Adrenal gland (tissue), 12 donors: ENCODE measurements around the gene HBD. TPM values are rescaled to one million over a fixed set of nuclear protein-coding genes. Genes with fewer than 3 reads are reported as not detected.

Experiments
- DNase-seq, 7 donors: peaks; one replicate each; pipeline ENCODE4 v3.0.0-alpha.2; 2019 to 2020
- H3K27ac ChIP-seq, 5 donors: fragments of 200-600 bp; sonication (generic) in 4 of 5; 1 replicate in 3 of 5; 2 replicates in 2 of 5; pipeline versions ENCODE4 v1.5.1 to v1.8.0; 2016 to 2020; ENCODE audit warnings: mild to moderate bottlenecking in 1 of 5
- H3K27me3 ChIP-seq: fragments of 200-600 bp; 2 replicates; pipeline ENCODE4 v1.8.0; 2021
- H3K36me3 ChIP-seq, 2 donors: fragments of 200-600 bp; replicated peaks in 1 of 2; 1 replicate in 1 of 2; 2 replicates in 1 of 2; pipeline versions ENCODE4 v1.5.1 to v1.8.0; 2018 to 2022
- H3K4me1 ChIP-seq, 2 donors: fragments of 200-600 bp; replicated peaks in 1 of 2; 1 replicate in 1 of 2; 2 replicates in 1 of 2; pipeline versions ENCODE4 v1.5.1 to v1.8.0; 2018 to 2021
- H3K4me3 ChIP-seq, 4 donors: fragments of 200-600 bp; sonication (generic) in 3 of 4; one replicate each; pipeline ENCODE4 v1.5.1; 2016 to 2018
- H3K9me3 ChIP-seq, 3 donors: fragments of 200-600 bp; sonication (generic) in 1 of 3; replicated peaks in 1 of 3; 1 replicate in 2 of 3; 2 replicates in 1 of 3; pipeline versions ENCODE4 v1.5.1 to v1.8.0; 2016 to 2021
- POLR2A ChIP-seq, 2 donors: fragments of 450-650 bp; IDR thresholded peaks; one replicate each; pipeline ENCODE4 v1.6.1; 2017; ENCODE audit warnings: antibody characterized with exemption in 2 of 2, mild to moderate bottlenecking in 2 of 2, moderate library complexity in 1 of 2
- WGBS, 4 donors: extraction: QIAGEN DNeasy Blood & Tissue Kit in 2 of 4; methylation state at CpG; one replicate each; pipeline versions ENCODE4 v1.1.5 to v1.1.7; 2013 to 2017; 5-methylcytosine and 5-hydroxymethylcytosine counted together
- intact Hi-C, 2 donors: fragments of 100-400 bp; cut with DNase I; formaldehyde crosslinking; loops; one replicate each; pipeline versions ENCODE4 v1.14.1 to v1.15.0; 2022 to 2023
- polyA plus RNA-seq, 3 donors: library from polyadenylated mRNA; stranded (reverse); fragments of 200-250 nt in 2 of 3; fragments of 350-450 nt in 1 of 3; fragmentation: Illumina TruSeq in 1 of 3; extraction: RNeasy Lipid Tissue Mini Kit (QIAGEN cat#74804) in 1 of 3; gene quantifications; one replicate each; pipeline ENCODE4 v1.2.3, GENCODE V29; 2013 to 2014
- total RNA-seq, 9 donors: library from RNA; depleted of rRNA in 4 of 9; stranded (reverse); fragments of >200 nt in 4 of 9; fragments of 120-200 nt in 1 of 9; fragmentation: NEBNext Ultra II Directional in 1 of 9; extraction: Animal tissue kit (Norgen Biotek cat#: 25700) in 1 of 9; gene quantifications; one replicate each; pipeline versions ENCODE4 v1.1.0 to v1.2.4, GENCODE V29; 2013 to 2023
- TF ChIP-seq, protein P1 (sequence below), 6 experiments: fragments of 450-650 bp in 4 of 6; fragments of 200-600 bp in 2 of 6; sonication (generic) in 1 of 6; IDR thresholded peaks; 1 replicate in 5 of 6; 2 replicates in 1 of 6; pipeline versions ENCODE4 v1.5.1 to v1.8.0; 2016 to 2021; ENCODE audit warnings: antibody characterized with exemption in 6 of 6, mild to moderate bottlenecking in 2 of 6, moderate library complexity in 1 of 6
- donor health status: healthy with polysubstance abuse.
- donor health status: Bipolar disorder and iron deficiency.
- donor health status: DM: yes; HTN: yes; CAD: no.
- donor health status: DM: no; HTN: no; CAD: no.
- donor health status: DM: no; HTN: no; CAD: no.
- donor health status: DM: yes; HTN: yes; CAD: no.

The HBD gene
- total and polyA plus RNA-seq, 12 donors = 0.53 to 2.1 (median 0.83) TPM; not detected in 9

DNA sequence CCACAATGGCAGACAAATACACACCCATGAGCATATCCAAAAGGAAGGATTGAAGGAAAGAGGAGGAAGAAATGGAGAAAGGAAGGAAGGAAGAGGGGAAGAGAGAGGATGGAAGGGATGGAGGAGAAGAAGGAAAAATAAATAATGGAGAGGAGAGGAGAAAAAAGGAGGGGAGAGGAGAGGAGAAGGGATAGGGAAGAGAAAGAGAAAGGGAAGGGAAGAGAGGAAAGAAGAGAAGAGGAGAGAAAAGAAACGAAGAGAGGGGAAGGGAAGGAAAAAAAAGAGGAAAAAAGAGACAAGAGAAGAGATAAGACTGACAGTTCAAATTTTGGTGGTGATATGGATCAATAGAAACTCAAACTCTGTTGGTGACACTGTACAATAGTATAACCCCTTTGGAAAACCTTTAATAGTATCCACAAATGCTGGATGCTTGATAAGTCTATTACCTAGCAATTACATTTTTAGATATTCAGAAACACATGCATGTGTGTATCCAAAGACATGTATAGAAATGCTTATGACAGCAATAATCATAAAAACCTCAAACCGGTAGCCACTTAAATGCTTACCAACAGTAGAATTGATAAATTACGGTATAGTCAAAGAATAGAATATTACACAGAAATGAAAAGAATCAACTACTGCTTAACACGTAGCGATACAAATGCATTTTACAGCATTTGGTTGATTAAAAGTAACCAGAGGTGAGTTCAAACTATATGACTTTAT, 1.2 kb upstream of the HBD start:
- intact Hi-C loops = no loop called here

DNA sequence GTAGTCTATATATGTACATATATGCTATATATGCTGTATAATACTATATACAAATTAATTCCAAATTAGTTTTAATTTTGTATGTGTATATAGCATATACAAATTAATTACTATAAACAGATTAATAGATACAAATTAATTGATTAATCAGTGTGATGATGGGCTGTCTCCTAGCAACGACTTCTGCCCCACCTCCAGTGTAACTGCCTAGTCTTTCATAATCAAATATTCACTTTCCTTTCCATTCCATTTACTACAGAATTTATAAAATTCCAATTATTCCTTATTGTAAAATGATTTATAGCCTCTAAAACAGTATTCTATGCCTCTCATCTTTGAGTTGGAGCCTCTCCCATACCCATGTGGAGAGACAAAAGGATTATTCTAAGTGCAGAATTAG, 976 bp downstream of the HBD start:
- no peak overlapping the region for H3K27ac ChIP-seq
- WGBS, 4 donors = 65 to 89% (median 80%) methylated on average over 1 of the region's 1 CpG
- no peaks in the 10 kb centered on the region for H3K27me3 ChIP-seq
- H3K9me3 ChIP-seq = no peaks in the 10 kb centered on the region
- no peak overlapping the region for H3K4me3 ChIP-seq
- no peak for TF ChIP-seq POLR2A (IDR thresholded peaks at IDR 0.05)
- no peaks in the 10 kb centered on the region for H3K36me3 ChIP-seq
- DNase-seq = no peak
- no peaks in the 10 kb centered on the region for H3K4me1 ChIP-seq
- intact Hi-C loops = no loop called here

More for the DNA sequence above, 1.2 kb upstream of the HBD start:
- Histone ChIP-seq H3K27me3 (no peaks in the 10 kb centered on the region), H3K9me3 (no peaks in the 10 kb centered on the region), H3K27ac (no peak overlapping the region), H3K4me1 (no peaks in the 10 kb centered on the region), H3K36me3 (no peaks in the 10 kb centered on the region), H3K4me3 (no peak overlapping the region)
- DNase-seq = no peak
- WGBS, 4 donors = 76 to 89% (median 80%) methylated on average over 5 of the region's 5 CpGs
- no peak for TF ChIP-seq POLR2A (IDR thresholded peaks at IDR 0.05)
- TF ChIP-seq, protein P1, sequence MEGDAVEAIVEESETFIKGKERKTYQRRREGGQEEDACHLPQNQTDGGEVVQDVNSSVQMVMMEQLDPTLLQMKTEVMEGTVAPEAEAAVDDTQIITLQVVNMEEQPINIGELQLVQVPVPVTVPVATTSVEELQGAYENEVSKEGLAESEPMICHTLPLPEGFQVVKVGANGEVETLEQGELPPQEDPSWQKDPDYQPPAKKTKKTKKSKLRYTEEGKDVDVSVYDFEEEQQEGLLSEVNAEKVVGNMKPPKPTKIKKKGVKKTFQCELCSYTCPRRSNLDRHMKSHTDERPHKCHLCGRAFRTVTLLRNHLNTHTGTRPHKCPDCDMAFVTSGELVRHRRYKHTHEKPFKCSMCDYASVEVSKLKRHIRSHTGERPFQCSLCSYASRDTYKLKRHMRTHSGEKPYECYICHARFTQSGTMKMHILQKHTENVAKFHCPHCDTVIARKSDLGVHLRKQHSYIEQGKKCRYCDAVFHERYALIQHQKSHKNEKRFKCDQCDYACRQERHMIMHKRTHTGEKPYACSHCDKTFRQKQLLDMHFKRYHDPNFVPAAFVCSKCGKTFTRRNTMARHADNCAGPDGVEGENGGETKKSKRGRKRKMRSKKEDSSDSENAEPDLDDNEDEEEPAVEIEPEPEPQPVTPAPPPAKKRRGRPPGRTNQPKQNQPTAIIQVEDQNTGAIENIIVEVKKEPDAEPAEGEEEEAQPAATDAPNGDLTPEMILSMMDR (IDR thresholded peaks at IDR 0.05) = no peak

DNA sequence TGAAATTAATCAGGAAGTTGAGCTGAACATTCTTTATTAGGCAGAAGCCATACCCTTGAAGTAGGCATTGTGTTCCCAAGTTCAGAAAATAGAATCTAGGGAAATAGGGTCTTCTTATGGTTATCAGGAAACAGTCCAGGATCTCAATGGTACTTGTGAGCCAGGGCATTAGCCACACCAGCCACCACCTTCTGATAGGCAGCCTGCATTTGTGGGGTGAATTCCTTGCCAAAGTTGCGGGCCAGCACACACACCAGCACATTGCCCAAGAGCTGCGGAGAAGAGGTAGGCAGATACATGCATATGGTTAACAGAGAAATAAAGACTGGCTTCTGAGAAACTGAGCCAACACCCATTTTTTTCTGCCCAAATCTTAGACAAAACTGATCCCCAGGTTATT, 1.5 kb downstream of the HBD start:
- H3K27me3 ChIP-seq = no peaks in the 10 kb centered on the region
- intact Hi-C loops = no loop called here
- no peak for DNase-seq
- H3K4me3 ChIP-seq = no peak overlapping the region
- H3K9me3 ChIP-seq = no peaks in the 10 kb centered on the region
- H3K27ac ChIP-seq = no peak overlapping the region
- WGBS, 4 donors = 93 to 98% (median 96%) methylated on average over 2 of the region's 2 CpGs
- TF ChIP-seq POLR2A (IDR thresholded peaks at IDR 0.05) = no peak
- TF ChIP-seq, protein P1 (IDR thresholded peaks at IDR 0.05) = no peak
- H3K36me3 ChIP-seq = no peaks in the 10 kb centered on the region
- H3K4me1 ChIP-seq = no peaks in the 10 kb centered on the region

DNA sequence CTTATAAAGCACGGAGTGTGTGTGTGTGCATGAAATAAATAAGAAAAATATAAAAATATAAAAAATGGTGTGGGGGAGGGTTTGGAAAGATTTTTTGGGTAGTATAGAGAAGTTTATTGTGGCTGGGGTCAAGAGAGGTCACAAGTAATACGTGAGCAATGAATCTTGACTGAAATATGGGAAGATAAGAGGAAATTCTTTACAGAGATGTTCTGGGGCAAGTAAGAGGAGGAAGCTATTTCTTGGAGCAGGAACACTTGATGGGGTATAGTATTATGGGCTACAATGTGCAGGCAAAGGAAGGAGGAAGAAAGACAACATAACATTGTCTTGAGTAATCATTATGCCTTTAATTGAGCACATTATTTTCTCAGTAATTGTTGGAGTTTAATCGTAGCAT, 2.1 kb downstream of the HBD start:
- Histone ChIP-seq H3K27ac (no peak overlapping the region), H3K9me3 (no peaks in the 10 kb centered on the region), H3K4me3 (no peak overlapping the region), H3K27me3 (no peaks in the 10 kb centered on the region), H3K4me1 (no peaks in the 10 kb centered on the region), H3K36me3 (no peaks in the 10 kb centered on the region)
- no peak for DNase-seq
- TF ChIP-seq POLR2A (IDR thresholded peaks at IDR 0.05) = no peak
- TF ChIP-seq, protein P1 (IDR thresholded peaks at IDR 0.05) = no peak
- WGBS, 4 donors = 55 to 58% (median 57%) methylated on average over 3 of the region's 3 CpGs
- intact Hi-C loops = no loop called here

DNA sequence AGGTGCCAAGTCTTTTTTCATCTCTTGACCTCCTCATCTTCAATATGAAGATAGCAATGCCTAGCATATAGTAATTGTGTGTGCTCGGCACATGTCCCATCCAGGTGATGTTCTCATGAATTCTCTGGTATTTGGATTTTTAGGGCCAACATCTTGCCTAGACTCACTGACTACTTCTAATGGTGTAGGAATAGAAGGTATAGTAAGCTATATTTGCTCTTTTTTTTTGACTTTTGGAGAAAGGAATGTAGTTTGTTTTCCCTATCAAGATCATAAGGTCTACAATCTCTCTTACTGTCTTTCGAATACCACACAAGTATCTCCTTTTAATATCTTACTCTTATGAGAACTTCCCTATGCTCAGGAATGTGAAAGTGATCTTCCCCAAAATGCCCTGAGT, 3.2 kb downstream of the HBD start:
- Histone ChIP-seq H3K36me3 (no peaks in the 10 kb centered on the region), H3K4me1 (no peaks in the 10 kb centered on the region), H3K9me3 (no peaks in the 10 kb centered on the region), H3K4me3 (no peak overlapping the region), H3K27ac (no peak overlapping the region), H3K27me3 (no peaks in the 10 kb centered on the region)
- intact Hi-C loops = no loop called here
- DNase-seq = no peak
- TF ChIP-seq, protein P1 (IDR thresholded peaks at IDR 0.05) = no peak
- WGBS, 4 donors = 80 to 86% (median 82%) methylated on average over 2 of the region's 2 CpGs
